ENCODE measurements around the gene STARD9. TPM values are rescaled to one million over a fixed set of nuclear protein-coding genes. Genes with fewer than 3 reads are reported as not detected.

STARD9 gene
- total RNA-seq, 1 experiment from 2014 or later, result 0.92 TPM

GRCh38 chr15:42734076-42734672 is 158.8 kb downstream of the STARD9 start:
- Mint-ChIP-seq H3K4me3 (ENCODE audit: low read depth, unreplicated experiment) (no peak overlapping the region), H3K27me3 (ENCODE audit: unreplicated experiment) (no peaks in the 10 kb centered on the region), H3K9me3 (ENCODE audit: low read depth, unreplicated experiment) (no peaks in the 10 kb centered on the region), H3K27ac (ENCODE audit: unreplicated experiment) (no peak overlapping the region), H3K4me1 (ENCODE audit: low read depth, unreplicated experiment) (no peaks in the 10 kb centered on the region), H3K36me3 (ENCODE audit: insufficient read depth, unreplicated experiment) (peaks cover 11% of the 10 kb centered on the region)
- DNase-seq, result no peak
- TF ChIP-seq CTCF (IDR thresholded peaks at IDR 0.05; ENCODE audit: unreplicated experiment), result no peak
- BruUV-seq (replicated peaks), result no TSS peak
- CTCF ChIA-PET, result no interaction called here
- intact Hi-C loops (cut with micrococcal nuclease; ENCODE audit: unreplicated experiment), result no loop called here

- peak overlapping the region; percentile 62 for H3K4me3 Mint-ChIP-seq (ENCODE audit: low read depth, unreplicated experiment)
- H3K4me1 Mint-ChIP-seq (ENCODE audit: low read depth, unreplicated experiment), result no peaks in the 10 kb centered on the region
- intact Hi-C loops (cut with micrococcal nuclease; ENCODE audit: unreplicated experiment), result loop anchor here (2.0 kb wide), 1 partner anchor 191 kb away; no protein-coding TSS in a partner anchor
- BruUV-seq (replicated peaks), result TSS peak; percentile 66
- TF ChIP-seq CTCF (IDR thresholded peaks at IDR 0.05; ENCODE audit: unreplicated experiment), result no peak
- no peaks in the 10 kb centered on the region for H3K27me3 Mint-ChIP-seq (ENCODE audit: unreplicated experiment)
- H3K36me3 Mint-ChIP-seq (ENCODE audit: insufficient read depth, unreplicated experiment), result peaks cover 11% of the 10 kb centered on the region
- no peak overlapping the region for H3K27ac Mint-ChIP-seq (ENCODE audit: unreplicated experiment)
- CTCF ChIA-PET, result no interaction called here
- no peak for DNase-seq
- H3K9me3 Mint-ChIP-seq (ENCODE audit: low read depth, unreplicated experiment), result no peaks in the 10 kb centered on the region
Measured at GRCh38 chr15:42735382-42736165, 160.2 kb downstream of the STARD9 start.

GRCh38 chr15:42736178-42736792 is 160.9 kb downstream of the STARD9 start:
- no peak for DNase-seq
- intact Hi-C loops (cut with micrococcal nuclease; ENCODE audit: unreplicated experiment), result loop anchor here (2.0 kb wide), 1 partner anchor 191 kb away; no protein-coding TSS in a partner anchor
- Mint-ChIP-seq H3K4me1 (ENCODE audit: low read depth, unreplicated experiment) (no peaks in the 10 kb centered on the region), H3K36me3 (ENCODE audit: insufficient read depth, unreplicated experiment) (peaks cover 11% of the 10 kb centered on the region), H3K27ac (ENCODE audit: unreplicated experiment) (no peak overlapping the region), H3K9me3 (ENCODE audit: low read depth, unreplicated experiment) (no peaks in the 10 kb centered on the region), H3K4me3 (ENCODE audit: low read depth, unreplicated experiment) (peak overlapping the region; percentile 62), H3K27me3 (ENCODE audit: unreplicated experiment) (no peaks in the 10 kb centered on the region)
- BruUV-seq (replicated peaks), result no TSS peak
- TF ChIP-seq CTCF (IDR thresholded peaks at IDR 0.05; ENCODE audit: unreplicated experiment), result no peak
- CTCF ChIA-PET, result no interaction called here

- no peak for TF ChIP-seq CTCF (IDR thresholded peaks at IDR 0.05; ENCODE audit: unreplicated experiment)
- BruUV-seq (replicated peaks), result no TSS peak
- peak; percentile 87 for DNase-seq
- no peak within 1 kb of the TSS for H3K27ac Mint-ChIP-seq (ENCODE audit: unreplicated experiment)
- intact Hi-C loops (cut with micrococcal nuclease; ENCODE audit: unreplicated experiment), result loop anchor here (2.0 kb wide), 1 partner anchor 190 kb away; no protein-coding TSS in a partner anchor
- H3K4me3 Mint-ChIP-seq (ENCODE audit: low read depth, unreplicated experiment), result peak within 1 kb of the TSS; percentile 62
- no peaks in the 10 kb centered on the region for H3K9me3 Mint-ChIP-seq (ENCODE audit: low read depth, unreplicated experiment)
- CTCF ChIA-PET, result interaction anchor here (0.7 to 1.1 kb wide), 2 partner anchors 187 to 466 kb away, joined by 3 read pairs; no protein-coding TSS in a partner anchor
- no peaks in the 10 kb centered on the region for H3K4me1 Mint-ChIP-seq (ENCODE audit: low read depth, unreplicated experiment)
- peaks cover 7% of the 10 kb centered on the region for H3K36me3 Mint-ChIP-seq (ENCODE audit: insufficient read depth, unreplicated experiment)
- H3K27me3 Mint-ChIP-seq (ENCODE audit: unreplicated experiment), result no peaks in the 10 kb centered on the region
Measured at GRCh38 chr15:42736793-42737528, 161.6 kb downstream of the STARD9 start, which contains the start of gene CDAN1. TSS of gene CDAN1 (minus strand) at chr15:42737128. CDS start at chr15:42737102, 26 bp downstream.

Measured in Calu3 (cell line).